GM12891 (cell line): ENCODE results near the gene CLEC1A.
"Not testable (repeated sequence)": the region's sequence is repeated elsewhere in the genome, so short reads cannot be mapped to it uniquely, and the experiment has no call there.

Experiments used
- POLR2A ChIP-seq: IDR thresholded peaks from 2 replicates; pipeline ENCODE4 v1.6.1; 2011; ENCODE audit warnings: low read depth, low read length, control low read depth
- POLR2AphosphoS5 ChIP-seq: IDR thresholded peaks from 2 replicates; pipeline ENCODE4 v1.6.1; 2011; ENCODE audit warnings: low read depth, low read length, control low read depth
- POU2F2 ChIP-seq: IDR thresholded peaks from 2 replicates; pipeline ENCODE4 v1.6.1; 2011; ENCODE audit warnings: low read depth, mild to moderate bottlenecking, control low read depth, low read length, moderate library complexity
- SPI1 ChIP-seq: IDR thresholded peaks from 2 replicates; pipeline ENCODE4 v1.6.1; 2011; ENCODE audit warnings: low read depth, low read length, control low read depth
- TAF1 ChIP-seq: IDR thresholded peaks from 2 replicates; pipeline ENCODE4 v1.6.1; 2011; ENCODE audit warnings: low read depth, low read length, control low read depth

DNA sequence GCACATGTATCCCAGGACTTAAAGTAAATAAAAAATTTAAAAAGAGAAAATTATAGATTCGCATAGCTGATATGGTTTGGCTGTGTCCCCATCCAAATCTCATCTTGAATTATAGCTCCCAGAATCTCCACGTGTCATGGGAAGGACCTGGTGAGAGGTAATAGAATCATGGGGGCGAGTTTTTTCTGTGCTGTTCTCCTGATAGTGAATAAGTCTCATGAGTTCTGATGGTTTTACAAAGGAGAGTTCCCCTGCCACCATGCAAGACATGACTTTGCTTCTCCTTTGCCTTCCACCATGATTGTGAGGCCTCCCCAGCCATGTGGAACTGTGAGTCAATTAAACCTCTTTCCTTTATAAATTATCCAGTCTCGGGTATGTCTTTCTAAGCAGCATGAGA, 72.1 kb downstream of the CLEC1A start:
- not testable (repeated sequence) for TF ChIP-seq POLR2AphosphoS5, POLR2A, TAF1, SPI1, POU2F2
